Cardiac fibroblast (primary cell): ENCODE measurements around the gene MSL3B.

Experiments
- DNase-seq, 2 donors: peaks; one replicate each; pipeline versions ENCODE4 v3.0.0 to v3.0.0-alpha.2; 2010; ENCODE audit warnings: low read depth in 2 of 2
- H3K4me3 ChIP-seq, 2 donors: replicated peaks in 1 of 2; 1 replicate in 1 of 2; 2 replicates in 1 of 2; pipeline ENCODE4 v1.5.1; 2011; ENCODE audit warnings: low read depth in 2 of 2, low read length in 2 of 2, mild to moderate bottlenecking in 2 of 2, moderate library complexity in 1 of 2
- TF ChIP-seq, protein P1 (sequence below): IDR thresholded peaks from one replicate; pipeline ENCODE4 v1.5.1; 2011; ENCODE audit warnings: low read depth, mild to moderate bottlenecking, low read length, inconsistent platforms

Gene MSL3B

DNA sequence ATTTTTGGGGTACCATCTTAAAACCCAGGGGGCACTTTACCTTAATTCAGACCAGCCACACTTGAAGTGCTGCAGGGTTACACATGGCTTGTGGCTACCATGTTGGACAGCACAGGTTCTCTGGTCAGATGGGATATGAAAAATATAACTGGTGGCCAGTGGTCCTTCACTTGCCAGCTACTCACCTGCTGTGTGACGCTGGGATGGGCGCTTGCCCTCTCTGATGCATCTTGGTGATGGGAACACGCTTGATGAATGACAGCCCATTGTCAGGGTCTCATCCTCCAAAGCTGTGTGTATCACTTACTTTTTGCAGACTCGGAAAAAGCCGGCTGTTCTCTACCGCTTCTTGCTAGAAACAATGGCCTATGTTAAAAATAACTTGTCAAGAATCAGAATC lies 36.3 kb downstream of the MSL3B start:
- no peak for DNase-seq
- no peak overlapping the region for H3K4me3 ChIP-seq
- TF ChIP-seq, protein P1, sequence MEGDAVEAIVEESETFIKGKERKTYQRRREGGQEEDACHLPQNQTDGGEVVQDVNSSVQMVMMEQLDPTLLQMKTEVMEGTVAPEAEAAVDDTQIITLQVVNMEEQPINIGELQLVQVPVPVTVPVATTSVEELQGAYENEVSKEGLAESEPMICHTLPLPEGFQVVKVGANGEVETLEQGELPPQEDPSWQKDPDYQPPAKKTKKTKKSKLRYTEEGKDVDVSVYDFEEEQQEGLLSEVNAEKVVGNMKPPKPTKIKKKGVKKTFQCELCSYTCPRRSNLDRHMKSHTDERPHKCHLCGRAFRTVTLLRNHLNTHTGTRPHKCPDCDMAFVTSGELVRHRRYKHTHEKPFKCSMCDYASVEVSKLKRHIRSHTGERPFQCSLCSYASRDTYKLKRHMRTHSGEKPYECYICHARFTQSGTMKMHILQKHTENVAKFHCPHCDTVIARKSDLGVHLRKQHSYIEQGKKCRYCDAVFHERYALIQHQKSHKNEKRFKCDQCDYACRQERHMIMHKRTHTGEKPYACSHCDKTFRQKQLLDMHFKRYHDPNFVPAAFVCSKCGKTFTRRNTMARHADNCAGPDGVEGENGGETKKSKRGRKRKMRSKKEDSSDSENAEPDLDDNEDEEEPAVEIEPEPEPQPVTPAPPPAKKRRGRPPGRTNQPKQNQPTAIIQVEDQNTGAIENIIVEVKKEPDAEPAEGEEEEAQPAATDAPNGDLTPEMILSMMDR, result no peak

DNA sequence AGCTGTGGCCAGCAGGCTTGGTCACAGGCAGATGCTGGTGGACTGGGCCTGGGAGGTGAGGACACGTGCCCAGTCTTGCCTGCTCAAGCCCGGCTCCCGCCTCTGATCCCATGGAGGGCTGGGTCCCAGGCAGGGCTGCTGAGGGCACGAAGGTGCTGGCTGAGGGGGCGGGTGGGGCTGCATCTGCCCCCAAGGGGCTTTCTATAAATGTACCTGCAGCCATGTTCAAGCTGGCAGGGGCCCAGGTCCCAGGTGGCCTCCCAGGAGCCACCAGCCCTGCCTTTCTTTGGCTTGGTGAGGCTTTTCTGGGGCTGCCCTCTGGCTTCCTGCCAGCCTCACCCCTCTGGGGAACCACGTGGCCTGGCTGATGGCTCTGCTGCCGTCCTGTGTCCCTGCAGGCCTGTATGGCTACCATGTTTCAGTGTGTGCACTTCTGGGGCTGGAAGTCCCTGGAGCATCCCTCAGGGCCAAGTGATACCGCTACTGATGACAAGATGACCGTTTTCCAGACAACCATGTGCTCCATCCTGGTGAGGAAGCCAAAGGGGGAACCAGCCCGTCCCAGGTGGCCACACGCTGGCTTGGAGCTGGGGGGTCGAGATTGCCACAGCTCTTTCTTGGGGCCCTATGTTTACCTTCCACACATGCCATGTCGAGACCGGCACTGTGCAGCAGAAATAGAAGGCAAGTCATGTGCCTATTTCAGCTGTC lies 37.0 kb downstream of the MSL3B start:
- DNase-seq, result no peak
- H3K4me3 ChIP-seq, result no peak overlapping the region
- TF ChIP-seq, protein P1, result no peak

DNA sequence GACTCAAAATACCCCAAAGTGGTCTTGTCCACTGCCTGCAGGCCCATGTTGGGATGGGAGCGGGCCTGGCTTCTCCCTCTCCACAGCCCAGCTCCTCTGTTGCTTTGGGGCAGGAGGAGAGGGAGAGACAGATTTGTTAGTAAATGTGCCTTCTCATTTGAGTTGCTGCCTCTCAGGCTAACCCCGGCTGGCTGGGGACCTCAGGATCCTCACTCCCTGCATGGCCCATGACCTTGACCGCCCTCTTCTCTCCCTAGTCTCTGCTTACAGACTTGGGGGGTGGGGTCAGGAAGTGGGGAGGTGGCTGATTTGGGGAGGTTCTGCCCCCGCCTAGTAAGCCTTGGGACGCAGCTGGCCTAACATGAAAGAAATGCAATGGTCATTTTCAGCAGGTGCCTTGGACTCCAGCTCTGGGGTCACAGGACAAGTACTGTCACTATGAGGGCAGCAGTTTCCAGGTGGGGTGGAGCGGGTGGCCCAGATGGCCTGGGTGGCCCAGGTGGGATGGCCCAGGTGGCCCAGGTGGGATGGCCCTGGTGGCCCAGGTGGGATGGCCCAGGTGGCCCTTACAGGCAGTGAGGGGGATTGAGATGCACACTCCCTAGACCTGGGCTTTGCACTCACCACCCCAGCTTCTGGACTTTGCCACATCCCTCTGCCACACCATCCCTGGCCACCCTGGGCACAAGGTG lies 37.9 kb downstream of the MSL3B start:
- TF ChIP-seq, protein P1, result no peak
- no peak for DNase-seq
- no peak overlapping the region for H3K4me3 ChIP-seq

DNA sequence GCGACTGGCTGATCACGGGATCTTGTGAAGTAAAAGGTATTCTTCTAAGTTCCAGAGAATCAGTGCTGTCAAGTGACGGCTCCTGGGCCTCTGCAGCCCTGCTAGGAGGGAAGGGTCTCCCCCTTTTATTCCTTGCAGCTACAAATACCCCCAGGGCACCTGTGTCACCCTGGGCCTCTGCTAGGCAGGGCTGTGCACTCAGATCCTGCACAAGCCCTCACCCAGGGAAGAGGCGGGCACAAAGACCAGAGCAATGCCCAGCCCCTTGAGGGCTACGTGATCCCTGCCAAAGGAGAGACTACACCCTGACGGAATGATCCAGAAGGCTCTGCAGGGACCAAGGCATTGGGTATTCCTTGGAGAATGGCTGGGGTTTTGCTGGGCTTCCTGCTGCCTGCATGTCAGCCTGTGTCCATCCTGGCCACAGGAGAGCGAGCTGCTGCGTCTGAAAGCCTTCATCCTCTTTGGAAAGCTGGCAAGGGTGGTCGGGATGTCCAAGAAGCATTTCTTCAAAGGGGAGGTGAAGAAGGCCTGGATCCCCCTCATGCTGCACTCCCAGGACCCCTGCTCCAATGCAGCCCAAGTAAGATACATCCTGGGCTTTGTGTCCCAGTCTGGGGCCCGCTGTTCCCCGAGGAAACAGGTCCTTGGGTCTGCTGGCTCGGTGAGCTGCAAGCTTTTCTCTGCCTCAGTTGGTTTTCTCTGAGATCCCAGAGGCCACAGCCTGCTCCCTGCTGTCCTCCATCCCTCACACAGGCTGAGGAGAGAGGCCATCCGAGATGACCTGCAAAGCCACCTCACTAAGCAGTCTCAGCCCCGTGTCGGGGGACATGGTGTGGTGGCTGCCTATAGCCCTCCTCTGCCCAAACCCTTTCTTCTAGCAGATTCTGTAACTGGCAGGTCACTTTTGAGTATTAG lies 38.7 kb downstream of the MSL3B start:
- no peak for DNase-seq
- TF ChIP-seq, protein P1, result no peak
- no peak overlapping the region for H3K4me3 ChIP-seq

DNA sequence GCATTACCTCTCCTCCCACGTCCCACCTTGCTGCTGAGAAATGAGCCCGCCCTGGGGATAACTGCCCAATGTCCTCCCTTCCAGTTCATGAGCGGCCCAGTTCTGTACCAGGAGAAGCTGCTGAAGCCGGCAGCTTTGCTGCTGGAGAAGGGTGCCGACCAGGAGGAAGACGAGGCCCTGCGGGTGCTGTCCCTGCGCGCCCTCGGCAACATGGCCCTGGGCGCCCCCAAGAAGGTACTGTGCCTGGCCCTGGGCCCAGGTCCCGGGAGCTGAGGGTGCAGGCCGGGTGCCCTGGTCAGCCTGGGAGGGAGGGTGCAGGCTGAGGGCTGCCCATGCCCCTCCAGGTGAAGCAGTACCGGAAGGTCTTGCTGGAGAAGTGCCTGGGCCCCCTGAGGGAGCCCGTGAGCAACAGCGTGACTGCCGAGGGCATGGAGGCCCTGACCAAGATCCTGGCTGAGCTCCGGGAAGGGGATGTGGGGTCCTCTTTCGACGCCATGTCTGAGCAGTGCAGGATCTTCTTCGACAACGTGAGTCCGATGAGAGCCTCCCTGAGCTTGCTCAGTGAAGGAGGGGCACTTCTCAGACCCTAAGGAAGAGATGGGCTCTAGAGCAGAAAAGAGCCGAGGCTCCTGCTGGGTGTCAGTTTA lies 39.5 kb downstream of the MSL3B start:
- DNase-seq, result no peak
- TF ChIP-seq, protein P1, result no peak
- no peak overlapping the region for H3K4me3 ChIP-seq

DNA sequence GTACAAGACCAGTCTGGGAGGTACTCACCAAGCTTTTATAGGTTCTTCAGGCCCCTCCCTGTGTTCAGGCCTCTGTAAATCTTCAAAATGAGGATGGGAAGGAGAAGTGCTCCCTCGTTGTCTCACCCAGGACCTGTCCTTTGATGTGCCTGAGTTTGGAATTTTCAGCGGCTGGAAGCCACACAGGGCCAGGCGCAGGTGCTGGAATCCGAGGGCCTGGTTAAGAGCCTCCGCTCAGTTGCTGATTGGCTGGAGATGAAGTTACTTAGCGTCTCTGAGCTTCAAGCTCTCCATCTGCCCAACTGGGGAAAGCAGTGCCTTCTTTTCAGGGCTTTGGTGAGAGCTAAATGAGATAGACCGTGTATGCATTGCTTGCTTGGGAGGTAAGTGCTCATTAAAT lies 43.8 kb downstream of the MSL3B start:
- no peak for DNase-seq
- TF ChIP-seq, protein P1, result no peak
- no peak overlapping the region for H3K4me3 ChIP-seq
